ENCODE data around the gene ABCD4.

Gene ABCD4

DNA sequence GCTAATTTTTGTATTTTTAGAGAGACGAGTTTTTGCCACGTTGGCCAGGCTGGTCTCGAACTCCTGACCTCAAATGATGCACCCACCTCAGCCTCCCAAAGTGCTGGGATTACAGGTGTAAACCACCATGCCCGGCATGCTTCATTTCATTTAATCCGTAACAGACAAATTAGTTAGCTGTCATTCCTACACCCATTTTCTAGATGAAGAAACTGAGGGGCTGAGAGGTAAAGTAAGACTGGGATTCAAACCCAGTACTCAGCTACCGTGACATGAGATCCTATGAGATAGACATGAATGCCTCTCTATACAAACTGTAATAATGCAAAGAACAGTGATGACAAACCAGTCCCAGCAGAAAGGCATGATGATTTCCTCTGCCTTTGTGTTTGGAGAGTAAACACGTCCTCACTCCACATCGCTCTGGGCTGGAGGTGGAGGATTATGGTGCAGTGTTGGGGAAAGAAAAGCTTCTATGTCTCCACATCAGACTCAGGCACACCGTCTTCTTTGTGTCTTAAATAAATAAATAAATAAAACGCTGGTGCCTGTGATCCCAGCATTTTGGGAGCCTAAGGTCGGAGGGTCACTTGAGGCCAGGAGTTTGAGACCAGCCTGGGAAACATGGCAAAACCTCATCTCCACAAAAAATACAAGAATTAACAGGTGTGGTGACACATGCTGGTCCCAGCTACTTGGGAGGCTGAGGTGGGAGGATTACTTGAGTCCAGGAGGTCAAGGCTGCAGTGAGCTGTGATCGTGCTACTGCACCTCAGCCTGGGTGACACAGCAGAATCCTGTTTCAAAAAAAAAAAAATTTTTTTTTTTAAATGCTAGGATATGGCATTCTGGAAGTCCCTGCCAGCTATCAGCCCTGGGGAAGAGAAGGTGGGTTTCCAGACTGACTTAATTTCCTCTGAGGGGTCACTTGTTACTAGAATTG lies 53.0 kb downstream of the ABCD4 start:
- TF ChIP-seq ISL1 (CRISPR knock-in tag; IDR thresholded peaks at IDR 0.05): no peak
- TF ChIP-seq ZC3H10 (CRISPR knock-in tag; IDR thresholded peaks at IDR 0.05): no peak
- TF ChIP-seq, protein P1, sequence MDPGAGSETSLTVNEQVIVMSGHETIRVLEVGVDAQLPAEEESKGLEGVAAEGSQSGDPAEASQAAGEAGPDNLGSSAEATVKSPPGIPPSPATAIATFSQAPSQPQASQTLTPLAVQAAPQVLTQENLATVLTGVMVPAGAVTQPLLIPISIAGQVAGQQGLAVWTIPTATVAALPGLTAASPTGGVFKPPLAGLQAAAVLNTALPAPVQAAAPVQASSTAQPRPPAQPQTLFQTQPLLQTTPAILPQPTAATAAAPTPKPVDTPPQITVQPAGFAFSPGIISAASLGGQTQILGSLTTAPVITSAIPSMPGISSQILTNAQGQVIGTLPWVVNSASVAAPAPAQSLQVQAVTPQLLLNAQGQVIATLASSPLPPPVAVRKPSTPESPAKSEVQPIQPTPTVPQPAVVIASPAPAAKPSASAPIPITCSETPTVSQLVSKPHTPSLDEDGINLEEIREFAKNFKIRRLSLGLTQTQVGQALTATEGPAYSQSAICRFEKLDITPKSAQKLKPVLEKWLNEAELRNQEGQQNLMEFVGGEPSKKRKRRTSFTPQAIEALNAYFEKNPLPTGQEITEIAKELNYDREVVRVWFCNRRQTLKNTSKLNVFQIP (CRISPR knock-in tag; IDR thresholded peaks at IDR 0.05; ENCODE audit: borderline replicate concordance, low read depth): no peak
- no peak for TF ChIP-seq ZNF8 (CRISPR knock-in tag; IDR thresholded peaks at IDR 0.05)
- no peak for TF ChIP-seq OSR1 (CRISPR knock-in tag; IDR thresholded peaks at IDR 0.05)
- TF ChIP-seq, protein P2, sequence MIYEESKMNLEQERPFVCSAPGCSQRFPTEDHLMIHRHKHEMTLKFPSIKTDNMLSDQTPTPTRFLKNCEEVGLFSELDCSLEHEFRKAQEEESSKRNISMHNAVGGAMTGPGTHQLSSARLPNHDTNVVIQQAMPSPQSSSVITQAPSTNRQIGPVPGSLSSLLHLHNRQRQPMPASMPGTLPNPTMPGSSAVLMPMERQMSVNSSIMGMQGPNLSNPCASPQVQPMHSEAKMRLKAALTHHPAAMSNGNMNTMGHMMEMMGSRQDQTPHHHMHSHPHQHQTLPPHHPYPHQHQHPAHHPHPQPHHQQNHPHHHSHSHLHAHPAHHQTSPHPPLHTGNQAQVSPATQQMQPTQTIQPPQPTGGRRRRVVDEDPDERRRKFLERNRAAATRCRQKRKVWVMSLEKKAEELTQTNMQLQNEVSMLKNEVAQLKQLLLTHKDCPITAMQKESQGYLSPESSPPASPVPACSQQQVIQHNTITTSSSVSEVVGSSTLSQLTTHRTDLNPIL (CRISPR knock-in tag; IDR thresholded peaks at IDR 0.05; ENCODE audit: low read depth): no peak
- no peak for TF ChIP-seq ZNF70 (CRISPR knock-in tag; IDR thresholded peaks at IDR 0.05)
- TF ChIP-seq, protein P3, sequence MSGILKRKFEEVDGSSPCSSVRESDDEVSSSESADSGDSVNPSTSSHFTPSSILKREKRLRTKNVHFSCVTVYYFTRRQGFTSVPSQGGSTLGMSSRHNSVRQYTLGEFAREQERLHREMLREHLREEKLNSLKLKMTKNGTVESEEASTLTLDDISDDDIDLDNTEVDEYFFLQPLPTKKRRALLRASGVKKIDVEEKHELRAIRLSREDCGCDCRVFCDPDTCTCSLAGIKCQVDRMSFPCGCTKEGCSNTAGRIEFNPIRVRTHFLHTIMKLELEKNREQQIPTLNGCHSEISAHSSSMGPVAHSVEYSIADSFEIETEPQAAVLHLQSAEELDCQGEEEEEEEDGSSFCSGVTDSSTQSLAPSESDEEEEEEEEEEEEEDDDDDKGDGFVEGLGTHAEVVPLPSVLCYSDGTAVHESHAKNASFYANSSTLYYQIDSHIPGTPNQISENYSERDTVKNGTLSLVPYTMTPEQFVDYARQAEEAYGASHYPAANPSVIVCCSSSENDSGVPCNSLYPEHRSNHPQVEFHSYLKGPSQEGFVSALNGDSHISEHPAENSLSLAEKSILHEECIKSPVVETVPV (CRISPR knock-in tag; IDR thresholded peaks at IDR 0.05): no peak
- no peak for TF ChIP-seq ESRRG (CRISPR knock-in tag; IDR thresholded peaks at IDR 0.05)
- no peak for TF ChIP-seq PPARA (CRISPR knock-in tag; IDR thresholded peaks at IDR 0.05; ENCODE audit: borderline replicate concordance)
- no peak for TF ChIP-seq BACH2 (CRISPR knock-in tag; IDR thresholded peaks at IDR 0.05; ENCODE audit: borderline replicate concordance)
- TF ChIP-seq, protein P4, sequence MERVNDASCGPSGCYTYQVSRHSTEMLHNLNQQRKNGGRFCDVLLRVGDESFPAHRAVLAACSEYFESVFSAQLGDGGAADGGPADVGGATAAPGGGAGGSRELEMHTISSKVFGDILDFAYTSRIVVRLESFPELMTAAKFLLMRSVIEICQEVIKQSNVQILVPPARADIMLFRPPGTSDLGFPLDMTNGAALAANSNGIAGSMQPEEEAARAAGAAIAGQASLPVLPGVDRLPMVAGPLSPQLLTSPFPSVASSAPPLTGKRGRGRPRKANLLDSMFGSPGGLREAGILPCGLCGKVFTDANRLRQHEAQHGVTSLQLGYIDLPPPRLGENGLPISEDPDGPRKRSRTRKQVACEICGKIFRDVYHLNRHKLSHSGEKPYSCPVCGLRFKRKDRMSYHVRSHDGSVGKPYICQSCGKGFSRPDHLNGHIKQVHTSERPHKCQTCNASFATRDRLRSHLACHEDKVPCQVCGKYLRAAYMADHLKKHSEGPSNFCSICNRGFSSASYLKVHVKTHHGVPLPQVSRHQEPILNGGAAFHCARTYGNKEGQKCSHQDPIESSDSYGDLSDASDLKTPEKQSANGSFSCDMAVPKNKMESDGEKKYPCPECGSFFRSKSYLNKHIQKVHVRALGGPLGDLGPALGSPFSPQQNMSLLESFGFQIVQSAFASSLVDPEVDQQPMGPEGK (CRISPR knock-in tag; IDR thresholded peaks at IDR 0.05; ENCODE audit: borderline replicate concordance): no peak
- no peak for TF ChIP-seq ZNF565 (CRISPR knock-in tag; conservative IDR thresholded peaks at IDR 0.05; ENCODE audit: low read depth)
- TF ChIP-seq TCF4 (CRISPR knock-in tag; IDR thresholded peaks at IDR 0.05; ENCODE audit: borderline replicate concordance): no peak
- no peak for TF ChIP-seq TOX (CRISPR knock-in tag; IDR thresholded peaks at IDR 0.05; ENCODE audit: borderline replicate concordance)
- no peak for TF ChIP-seq ZFP3 (CRISPR knock-in tag; IDR thresholded peaks at IDR 0.05)
- ATAC-seq: no peak

DNA sequence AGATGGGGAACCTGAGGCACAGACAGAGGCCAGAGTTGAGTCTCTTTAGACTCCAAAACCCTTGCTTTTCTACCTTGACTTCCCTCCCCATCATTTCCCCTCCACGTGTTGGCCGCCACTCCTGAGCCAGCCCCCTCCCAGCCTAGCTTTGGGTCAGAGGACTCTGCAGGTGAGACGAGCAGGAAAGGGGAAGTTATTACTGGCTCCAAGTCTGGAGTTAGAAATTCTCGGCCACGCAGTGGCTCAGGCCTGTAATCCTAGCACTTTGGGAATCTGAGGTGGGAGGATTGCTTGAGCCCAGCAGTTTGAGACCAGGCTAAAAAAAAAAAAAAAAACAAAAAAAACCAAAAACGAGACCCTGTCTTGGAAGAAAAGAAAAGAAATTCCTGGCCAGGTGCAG lies 54.7 kb downstream of the ABCD4 start:
- no peak for ATAC-seq
- TF ChIP-seq ZFP3 (CRISPR knock-in tag; IDR thresholded peaks at IDR 0.05): no peak
- TF ChIP-seq, protein P3 (CRISPR knock-in tag; IDR thresholded peaks at IDR 0.05): no peak
- TF ChIP-seq, protein P5, sequence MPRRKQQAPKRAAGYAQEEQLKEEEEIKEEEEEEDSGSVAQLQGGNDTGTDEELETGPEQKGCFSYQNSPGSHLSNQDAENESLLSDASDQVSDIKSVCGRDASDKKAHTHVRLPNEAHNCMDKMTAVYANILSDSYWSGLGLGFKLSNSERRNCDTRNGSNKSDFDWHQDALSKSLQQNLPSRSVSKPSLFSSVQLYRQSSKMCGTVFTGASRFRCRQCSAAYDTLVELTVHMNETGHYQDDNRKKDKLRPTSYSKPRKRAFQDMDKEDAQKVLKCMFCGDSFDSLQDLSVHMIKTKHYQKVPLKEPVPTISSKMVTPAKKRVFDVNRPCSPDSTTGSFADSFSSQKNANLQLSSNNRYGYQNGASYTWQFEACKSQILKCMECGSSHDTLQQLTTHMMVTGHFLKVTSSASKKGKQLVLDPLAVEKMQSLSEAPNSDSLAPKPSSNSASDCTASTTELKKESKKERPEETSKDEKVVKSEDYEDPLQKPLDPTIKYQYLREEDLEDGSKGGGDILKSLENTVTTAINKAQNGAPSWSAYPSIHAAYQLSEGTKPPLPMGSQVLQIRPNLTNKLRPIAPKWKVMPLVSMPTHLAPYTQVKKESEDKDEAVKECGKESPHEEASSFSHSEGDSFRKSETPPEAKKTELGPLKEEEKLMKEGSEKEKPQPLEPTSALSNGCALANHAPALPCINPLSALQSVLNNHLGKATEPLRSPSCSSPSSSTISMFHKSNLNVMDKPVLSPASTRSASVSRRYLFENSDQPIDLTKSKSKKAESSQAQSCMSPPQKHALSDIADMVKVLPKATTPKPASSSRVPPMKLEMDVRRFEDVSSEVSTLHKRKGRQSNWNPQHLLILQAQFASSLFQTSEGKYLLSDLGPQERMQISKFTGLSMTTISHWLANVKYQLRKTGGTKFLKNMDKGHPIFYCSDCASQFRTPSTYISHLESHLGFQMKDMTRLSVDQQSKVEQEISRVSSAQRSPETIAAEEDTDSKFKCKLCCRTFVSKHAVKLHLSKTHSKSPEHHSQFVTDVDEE (CRISPR knock-in tag; IDR thresholded peaks at IDR 0.05): no peak
- TF ChIP-seq TOX (CRISPR knock-in tag; IDR thresholded peaks at IDR 0.05; ENCODE audit: borderline replicate concordance): no peak
- TF ChIP-seq ISL1 (CRISPR knock-in tag; IDR thresholded peaks at IDR 0.05): no peak
- no peak for TF ChIP-seq OSR1 (CRISPR knock-in tag; IDR thresholded peaks at IDR 0.05)
- TF ChIP-seq, protein P1 (CRISPR knock-in tag; IDR thresholded peaks at IDR 0.05; ENCODE audit: borderline replicate concordance, low read depth): no peak
- TF ChIP-seq ARNTL (CRISPR knock-in tag; IDR thresholded peaks at IDR 0.05; ENCODE audit: borderline replicate concordance, low read depth): no peak
- no peak for TF ChIP-seq ZC3H10 (CRISPR knock-in tag; IDR thresholded peaks at IDR 0.05)
- no peak for TF ChIP-seq ESRRG (CRISPR knock-in tag; IDR thresholded peaks at IDR 0.05)
- TF ChIP-seq, protein P4 (CRISPR knock-in tag; IDR thresholded peaks at IDR 0.05; ENCODE audit: borderline replicate concordance): no peak
- no peak for TF ChIP-seq CSDC2 (CRISPR knock-in tag; IDR thresholded peaks at IDR 0.05)
- no peak for TF ChIP-seq GLIS3 (CRISPR knock-in tag; IDR thresholded peaks at IDR 0.05)
- no peak for TF ChIP-seq PPARA (CRISPR knock-in tag; IDR thresholded peaks at IDR 0.05; ENCODE audit: borderline replicate concordance)
- TF ChIP-seq ZNF70 (CRISPR knock-in tag; IDR thresholded peaks at IDR 0.05): no peak

Data from SK-N-SH treated with all-trans-retinoic acid at 6 μM for 48 hours (cell line).